Dendritic cell treated with granulocyte-macrophage colony-stimulating factor and Interleukin-4, amounts not matched to agents 40 ng/mL and 50 ng/mL, for 4 days (primary cell): ENCODE data around the gene DGKI.

Experiments used
- H3K27ac Mint-ChIP-seq: one replicate; pipeline ENCODE4 v1.8.0; 2022; ENCODE audit warnings: mild to moderate bottlenecking, mixed read lengths
- H3K27me3 Mint-ChIP-seq: one replicate; pipeline ENCODE4 v1.8.0; 2022; ENCODE audit warnings: mild to moderate bottlenecking, mixed read lengths
- H3K36me3 Mint-ChIP-seq: one replicate; pipeline ENCODE4 v1.8.0; 2022; ENCODE audit warnings: low read depth, mixed read lengths
- H3K4me1 Mint-ChIP-seq: one replicate; pipeline ENCODE4 v1.8.0; 2022; ENCODE audit warnings: low read depth, mixed read lengths
- H3K4me3 Mint-ChIP-seq: one replicate; pipeline ENCODE4 v1.8.0; 2022; ENCODE audit warnings: mild to moderate bottlenecking, moderate library complexity, mixed read lengths
- H3K9me3 Mint-ChIP-seq: one replicate; pipeline ENCODE4 v1.8.0; 2022; ENCODE audit warnings: mixed read lengths
- intact Hi-C: fragments of 100-400 bp; cut with micrococcal nuclease; formaldehyde crosslinking; loops from one replicate; pipeline ENCODE4 v1.15.0; 2022

DGKI gene

GRCh38 chr7:137771679-137772078 is 75.1 kb downstream of the DGKI start:
- Mint-ChIP-seq H3K27me3 (no peaks in the 10 kb centered on the region), H3K4me3 (no peak overlapping the region), H3K36me3 (no peaks in the 10 kb centered on the region), H3K9me3 (no peaks in the 10 kb centered on the region), H3K27ac (no peak overlapping the region), H3K4me1 (no peaks in the 10 kb centered on the region)
- intact Hi-C loops, result no loop called here

DNA sequence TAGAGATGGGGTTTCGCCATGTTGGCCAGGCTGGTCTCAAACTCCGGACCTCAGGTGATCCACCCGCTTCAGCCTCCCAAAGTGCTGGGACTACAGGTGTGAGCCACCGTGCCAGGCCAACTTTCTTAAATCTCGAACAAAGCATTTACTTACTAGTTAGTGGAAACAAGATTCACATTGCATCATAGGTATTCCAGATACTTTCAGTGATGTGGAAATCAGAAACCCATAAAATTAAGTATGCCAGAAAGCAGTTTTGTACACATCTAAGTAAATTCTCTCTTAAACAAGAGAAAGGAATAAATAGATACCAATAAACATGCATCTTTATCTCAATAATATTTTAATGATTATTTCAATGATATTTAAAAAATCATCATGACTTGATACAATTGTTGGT is 75.5 kb downstream of the DGKI start:
- no peaks in the 10 kb centered on the region for H3K36me3 Mint-ChIP-seq

GRCh38 chr7:137768366-137768765 is 78.4 kb downstream of the DGKI start:
- no peaks in the 10 kb centered on the region for H3K27me3 Mint-ChIP-seq
- no peak overlapping the region for H3K27ac Mint-ChIP-seq
- H3K36me3 Mint-ChIP-seq, result no peaks in the 10 kb centered on the region
- no peaks in the 10 kb centered on the region for H3K9me3 Mint-ChIP-seq
- no peak overlapping the region for H3K4me3 Mint-ChIP-seq
- intact Hi-C loops, result no loop called here
- no peaks in the 10 kb centered on the region for H3K4me1 Mint-ChIP-seq

More for the DNA sequence above, 75.5 kb downstream of the DGKI start:
- H3K4me3 Mint-ChIP-seq, result no peak overlapping the region
- H3K27ac Mint-ChIP-seq, result no peak overlapping the region
- H3K9me3 Mint-ChIP-seq, result no peaks in the 10 kb centered on the region
- H3K4me1 Mint-ChIP-seq, result no peaks in the 10 kb centered on the region
- intact Hi-C loops, result no loop called here
- H3K27me3 Mint-ChIP-seq, result no peaks in the 10 kb centered on the region

- Mint-ChIP-seq H3K27ac (no peak overlapping the region), H3K4me3 (no peak overlapping the region), H3K36me3 (no peaks in the 10 kb centered on the region), H3K4me1 (peaks cover 3% of the 10 kb centered on the region), H3K27me3 (no peaks in the 10 kb centered on the region), H3K9me3 (no peaks in the 10 kb centered on the region)
- intact Hi-C loops, result no loop called here
Measured at GRCh38 chr7:137762334-137762733, 84.4 kb downstream of the DGKI start.

GRCh38 chr7:137760111-137760510 is 86.7 kb downstream of the DGKI start:
- no peak overlapping the region for H3K4me3 Mint-ChIP-seq
- H3K4me1 Mint-ChIP-seq, result peaks cover 22% of the 10 kb centered on the region
- intact Hi-C loops, result no loop called here
- no peaks in the 10 kb centered on the region for H3K27me3 Mint-ChIP-seq
- no peaks in the 10 kb centered on the region for H3K9me3 Mint-ChIP-seq
- H3K27ac Mint-ChIP-seq, result no peak overlapping the region
- H3K36me3 Mint-ChIP-seq, result no peaks in the 10 kb centered on the region

DNA sequence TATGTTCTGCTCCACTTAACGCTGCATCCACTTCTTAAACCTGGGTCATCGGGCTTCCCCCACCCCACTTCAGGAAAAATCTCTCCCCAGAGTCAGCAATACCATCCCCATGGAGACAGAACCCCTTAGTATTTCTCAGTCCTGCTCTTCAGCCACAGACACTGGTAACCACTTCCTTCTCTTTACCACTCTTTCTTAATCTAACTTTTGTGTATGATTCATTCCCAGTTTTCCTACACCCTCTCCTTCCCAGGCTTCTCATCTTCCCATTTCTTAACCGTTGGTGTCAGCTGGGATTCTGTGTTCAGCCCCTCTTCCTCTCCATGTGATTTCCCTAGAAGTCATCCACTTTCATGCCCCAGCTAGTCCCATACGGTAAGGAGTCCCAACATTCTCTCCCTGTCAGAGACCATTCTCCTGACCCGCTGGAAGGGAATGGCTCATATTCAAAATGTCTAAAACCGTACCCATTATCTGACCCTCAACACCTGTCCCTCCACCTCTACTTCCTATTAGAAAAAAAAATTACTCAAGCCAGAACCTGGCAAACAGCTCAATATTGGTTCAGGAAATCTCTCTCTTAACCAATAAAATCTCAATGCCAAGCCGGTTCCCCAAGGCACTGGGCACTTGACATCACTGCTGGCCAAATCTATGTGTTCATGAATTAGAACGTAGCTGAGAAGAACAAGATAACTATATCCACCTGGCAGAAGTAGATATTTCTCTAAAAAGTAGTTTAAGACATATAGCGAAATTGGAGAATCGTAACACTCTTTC is 89.4 kb downstream of the DGKI start:
- Mint-ChIP-seq H3K4me1 (peaks cover 43% of the 10 kb centered on the region), H3K27ac (no peak overlapping the region), H3K9me3 (no peaks in the 10 kb centered on the region), H3K4me3 (no peak overlapping the region), H3K36me3 (no peaks in the 10 kb centered on the region), H3K27me3 (no peaks in the 10 kb centered on the region)
- intact Hi-C loops, result no loop called here

DNA sequence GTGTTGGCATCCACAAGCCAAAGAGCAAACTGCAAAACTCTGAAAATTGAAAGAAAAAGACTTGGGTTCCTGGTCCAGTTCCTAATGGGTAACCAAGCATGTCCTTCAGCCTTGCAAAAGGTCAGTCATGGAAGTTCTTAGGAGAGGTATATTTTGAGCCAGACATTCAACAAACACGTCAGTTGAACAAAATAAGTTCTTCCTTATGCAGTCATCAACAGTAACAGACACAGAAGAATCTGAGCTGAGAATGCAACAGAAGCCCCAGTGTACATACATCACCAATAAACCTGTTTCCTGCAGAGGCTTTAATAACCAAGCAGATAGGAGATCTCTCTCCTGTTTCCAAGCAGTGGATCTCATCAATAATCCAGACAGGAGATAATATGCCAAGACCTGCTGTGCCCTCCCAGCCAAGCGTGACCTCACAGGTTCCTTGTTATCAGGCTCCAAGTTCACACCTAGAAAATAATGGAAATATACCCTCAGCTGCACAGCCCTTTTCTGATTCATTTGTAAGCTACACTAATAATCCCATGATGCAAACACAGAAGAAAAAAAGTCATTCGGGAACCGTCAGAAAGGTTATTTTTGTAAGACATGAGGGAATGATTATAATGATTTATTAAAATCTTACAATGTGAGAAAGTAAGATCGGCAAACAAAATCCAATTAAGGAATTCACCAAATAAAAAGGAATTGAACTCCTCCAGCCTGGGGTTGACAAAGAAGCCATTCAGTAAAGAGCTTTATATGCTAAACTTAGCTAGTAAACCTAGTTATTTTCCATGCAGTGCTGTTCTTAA is 90.7 kb downstream of the DGKI start:
- Mint-ChIP-seq H3K27ac (no peak overlapping the region), H3K9me3 (no peaks in the 10 kb centered on the region), H3K4me1 (peaks cover 43% of the 10 kb centered on the region), H3K4me3 (no peak overlapping the region), H3K27me3 (no peaks in the 10 kb centered on the region), H3K36me3 (no peaks in the 10 kb centered on the region)
- intact Hi-C loops, result no loop called here

DNA sequence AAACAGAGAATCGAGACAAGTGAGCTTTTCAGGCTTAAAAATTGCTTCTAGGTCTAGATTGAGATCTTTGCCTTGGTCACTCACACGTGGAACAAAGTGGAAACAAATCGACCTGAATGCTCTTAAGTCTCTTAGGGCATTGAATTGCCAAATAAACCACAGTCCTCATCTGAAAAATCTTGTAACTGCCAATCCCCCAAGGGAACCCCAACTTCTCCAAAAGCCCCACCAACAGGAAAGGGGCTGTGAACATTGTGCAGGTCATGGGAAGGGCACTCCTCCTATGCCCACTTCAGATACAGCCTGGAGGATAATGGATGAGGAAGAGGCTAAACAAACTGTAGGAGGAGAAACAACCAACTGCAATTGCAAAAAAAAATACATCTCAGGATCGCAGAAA is 91.3 kb downstream of the DGKI start:
- no peaks in the 10 kb centered on the region for H3K27me3 Mint-ChIP-seq

DNA sequence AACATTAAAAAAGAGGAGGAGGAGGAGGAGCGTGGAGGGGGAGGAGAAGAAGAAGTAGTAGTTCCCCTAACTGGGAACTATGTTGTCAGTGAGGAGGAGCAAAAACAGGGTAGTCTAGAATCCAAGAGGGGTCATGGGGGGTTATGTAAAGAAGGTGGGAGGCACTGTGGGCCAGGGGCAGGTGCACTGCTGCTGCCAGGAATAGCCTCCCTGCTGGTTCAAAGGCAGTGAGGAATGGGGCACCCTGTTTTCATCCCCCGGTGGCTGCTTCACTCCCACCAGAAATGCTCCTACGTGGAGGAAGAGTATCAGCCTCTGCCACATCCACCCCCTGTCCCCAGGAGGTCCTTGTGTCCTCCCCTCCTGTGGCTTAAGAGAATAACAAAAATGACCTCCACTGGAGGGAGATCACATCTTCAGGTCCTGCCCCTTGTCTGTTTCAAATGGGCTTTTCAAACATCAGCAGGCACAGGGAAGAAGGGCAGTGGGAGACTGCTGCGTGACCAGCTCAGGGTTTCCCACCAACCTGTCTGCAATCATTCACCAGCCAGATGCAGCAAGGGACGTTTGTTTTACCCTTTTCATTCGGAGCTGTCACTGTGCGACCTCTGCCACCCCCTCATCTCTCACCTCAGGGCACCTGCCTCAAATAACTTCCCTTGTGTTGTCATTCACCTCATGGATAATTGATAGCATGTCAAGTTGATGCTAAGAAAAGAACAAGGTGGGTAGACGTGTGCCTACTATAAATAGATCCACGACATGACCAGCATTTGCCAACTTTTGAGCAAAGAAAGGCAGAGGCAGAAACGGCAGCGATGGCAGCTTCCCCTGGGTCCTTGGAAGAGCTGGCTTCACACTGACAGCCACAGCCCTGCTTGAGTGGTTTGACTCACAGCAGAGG is 92.6 kb downstream of the DGKI start:
- H3K27ac Mint-ChIP-seq, result no peak overlapping the region
- H3K27me3 Mint-ChIP-seq, result no peaks in the 10 kb centered on the region
- H3K36me3 Mint-ChIP-seq, result no peaks in the 10 kb centered on the region

More for the DNA sequence above, 91.3 kb downstream of the DGKI start:
- Mint-ChIP-seq H3K36me3 (no peaks in the 10 kb centered on the region), H3K4me1 (peaks cover 43% of the 10 kb centered on the region), H3K27ac (no peak overlapping the region), H3K4me3 (no peak overlapping the region), H3K9me3 (no peaks in the 10 kb centered on the region)
- intact Hi-C loops, result no loop called here

DNA sequence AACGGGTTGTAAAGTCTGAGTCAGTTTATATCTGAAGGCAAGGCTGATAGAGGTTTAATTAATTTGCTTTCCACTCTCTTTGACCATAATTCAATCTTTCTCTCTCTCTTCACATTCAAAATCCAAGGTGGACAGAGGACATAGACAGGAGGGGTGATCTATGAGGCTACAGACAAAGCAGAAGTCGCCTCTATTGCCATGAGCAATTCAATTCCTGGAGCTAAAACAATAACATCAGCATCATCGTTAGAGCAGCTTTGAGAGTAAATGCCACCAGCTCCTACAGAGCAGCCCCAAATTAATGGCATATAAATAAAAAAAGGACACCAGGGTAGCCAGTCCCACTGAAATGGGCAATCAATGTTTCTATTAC is 93.2 kb downstream of the DGKI start:
- Mint-ChIP-seq H3K27me3 (no peaks in the 10 kb centered on the region), H3K27ac (no peak overlapping the region), H3K4me1 (peaks cover 43% of the 10 kb centered on the region), H3K36me3 (no peaks in the 10 kb centered on the region), H3K4me3 (no peak overlapping the region), H3K9me3 (no peaks in the 10 kb centered on the region)
- intact Hi-C loops, result no loop called here

More for the DNA sequence above, 92.6 kb downstream of the DGKI start:
- Mint-ChIP-seq H3K9me3 (no peaks in the 10 kb centered on the region), H3K4me3 (no peak overlapping the region), H3K4me1 (peaks cover 43% of the 10 kb centered on the region)
- intact Hi-C loops, result no loop called here

DNA sequence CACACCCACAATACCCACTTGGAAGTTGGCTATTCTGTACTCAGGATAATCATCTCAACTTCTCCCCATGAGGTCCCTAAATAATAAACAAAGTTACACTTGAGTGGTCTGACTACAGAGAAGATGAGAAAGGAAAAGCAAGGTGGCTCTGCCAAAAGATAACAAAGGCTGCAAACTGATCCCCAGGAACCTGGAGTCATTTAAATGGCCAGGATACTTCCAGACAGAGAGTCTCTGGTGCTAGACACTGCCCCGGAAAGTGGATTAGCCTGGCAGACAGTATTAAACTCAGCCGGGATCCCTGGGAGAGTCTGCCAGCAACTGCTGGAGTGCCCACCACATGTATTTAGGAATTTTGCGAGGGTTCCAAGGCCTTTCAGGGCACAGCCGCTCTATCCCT is 93.7 kb downstream of the DGKI start:
- H3K27me3 Mint-ChIP-seq, result no peaks in the 10 kb centered on the region
- no peaks in the 10 kb centered on the region for H3K36me3 Mint-ChIP-seq
- intact Hi-C loops, result no loop called here
- no peak overlapping the region for H3K4me3 Mint-ChIP-seq
- H3K27ac Mint-ChIP-seq, result no peak overlapping the region
- peaks cover 43% of the 10 kb centered on the region for H3K4me1 Mint-ChIP-seq
- no peaks in the 10 kb centered on the region for H3K9me3 Mint-ChIP-seq

DNA sequence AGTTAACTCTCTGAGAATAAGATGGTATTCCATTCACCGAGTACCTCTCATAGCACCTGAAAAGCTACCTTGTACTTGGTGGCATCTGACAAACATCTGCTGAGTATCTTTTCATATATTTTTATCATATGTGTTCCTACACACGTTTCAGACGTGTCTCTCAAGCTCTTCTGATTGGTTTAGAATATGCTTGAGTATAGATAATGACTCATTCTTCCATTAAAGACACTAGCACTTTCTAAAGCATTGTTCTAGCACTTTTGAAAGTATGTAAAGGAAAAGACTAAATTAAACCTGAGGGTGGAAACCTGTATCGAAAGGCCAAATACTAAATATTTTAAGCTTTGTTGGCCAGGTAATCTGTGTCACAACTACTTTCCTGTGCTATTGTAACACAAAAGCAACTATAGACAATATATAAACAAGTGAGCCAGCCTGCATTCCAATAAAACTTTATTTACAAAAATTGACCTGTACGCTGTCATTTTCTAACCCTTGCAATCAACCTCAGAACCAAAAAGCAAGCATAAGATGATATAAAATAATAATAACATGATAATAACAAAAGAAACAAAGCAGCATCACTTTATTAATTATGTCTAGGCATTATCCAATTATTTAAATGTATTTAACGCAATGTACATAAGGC is 95.3 kb downstream of the DGKI start:
- Mint-ChIP-seq H3K27me3 (no peaks in the 10 kb centered on the region), H3K4me3 (no peak overlapping the region)
- intact Hi-C loops, result no loop called here

DNA sequence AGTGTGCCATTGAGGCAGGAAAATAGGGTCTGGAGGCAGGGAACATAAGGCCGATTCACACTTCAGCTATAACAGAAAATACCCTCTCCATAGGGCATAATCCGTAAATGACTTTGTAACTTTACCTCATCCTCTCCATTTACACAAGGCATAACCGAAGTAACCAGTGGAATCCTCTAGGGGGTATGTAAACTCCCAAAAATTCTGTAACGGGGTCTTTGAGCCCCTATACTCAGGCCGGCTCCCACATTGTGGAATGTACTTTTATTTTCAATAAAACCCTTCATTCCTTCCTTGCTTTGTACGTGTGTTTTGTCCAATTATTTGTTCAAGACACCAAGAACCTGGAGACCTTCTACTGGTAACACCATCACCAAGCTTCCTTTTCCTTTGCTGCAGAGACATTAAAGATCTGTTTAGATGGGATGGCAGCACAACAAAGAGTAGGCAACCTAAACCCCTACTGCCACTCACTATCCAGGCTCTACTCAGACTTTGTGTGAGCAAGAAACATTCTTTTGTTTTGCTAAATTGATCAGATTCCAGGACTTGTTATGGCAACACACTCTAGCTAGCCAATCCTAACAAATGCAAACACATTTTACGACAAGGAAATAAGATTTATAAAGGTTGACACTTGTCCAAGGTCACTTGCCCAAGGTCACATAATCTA is 99.3 kb downstream of the DGKI start:
- Mint-ChIP-seq H3K36me3 (no peaks in the 10 kb centered on the region), H3K9me3 (no peaks in the 10 kb centered on the region), H3K4me3 (no peak overlapping the region), H3K27ac (no peak overlapping the region), H3K4me1 (no peaks in the 10 kb centered on the region), H3K27me3 (no peaks in the 10 kb centered on the region)
- intact Hi-C loops, result no loop called here

More for the DNA sequence above, 95.3 kb downstream of the DGKI start:
- Mint-ChIP-seq H3K9me3 (no peaks in the 10 kb centered on the region), H3K27ac (no peak overlapping the region), H3K4me1 (peaks cover 32% of the 10 kb centered on the region), H3K36me3 (no peaks in the 10 kb centered on the region)
